GM12864 (cell line): ENCODE data around the gene CTNNBL1.

ENCODE experiments used
- DNase-seq: peaks from one replicate; pipeline ENCODE4 v3.0.0-alpha.2; 2011; ENCODE audit warnings: low read depth
- H3K4me3 ChIP-seq: 2 replicates; pipeline ENCODE4 v1.5.1; 2011; ENCODE audit warnings: mild to moderate bottlenecking, low read depth, low read length, control low read depth
- TF ChIP-seq, protein P1 (sequence below): IDR thresholded peaks from 2 replicates; pipeline ENCODE4 v1.5.1; 2011; ENCODE audit warnings: low read depth, mild to moderate bottlenecking, moderate library complexity, low read length, control low read depth, inconsistent platforms; ENCODE audit errors: missing control alignments

Gene CTNNBL1

DNA sequence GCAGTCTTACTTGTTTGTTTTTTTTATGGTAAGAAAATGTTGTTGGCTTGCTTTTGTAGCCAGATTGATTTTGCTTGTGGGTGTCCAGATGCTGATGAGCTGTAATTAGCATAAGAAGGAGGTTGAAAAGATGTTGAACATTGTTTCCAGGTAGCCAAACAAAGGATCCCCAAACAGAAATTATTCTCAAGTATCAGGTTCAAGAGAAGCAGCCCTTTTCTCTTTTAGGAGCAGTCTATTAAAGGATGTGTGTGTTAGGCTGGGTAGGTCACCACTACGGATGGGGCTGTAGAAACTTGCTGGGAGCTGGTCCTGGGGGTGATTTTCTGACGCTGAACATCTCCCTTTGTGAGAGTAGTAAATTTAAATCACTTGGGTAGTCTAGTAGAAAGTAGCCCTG lies 122.2 kb downstream of the CTNNBL1 start:
- no peak for DNase-seq
- H3K4me3 ChIP-seq = no peak overlapping the region
- TF ChIP-seq, protein P1, sequence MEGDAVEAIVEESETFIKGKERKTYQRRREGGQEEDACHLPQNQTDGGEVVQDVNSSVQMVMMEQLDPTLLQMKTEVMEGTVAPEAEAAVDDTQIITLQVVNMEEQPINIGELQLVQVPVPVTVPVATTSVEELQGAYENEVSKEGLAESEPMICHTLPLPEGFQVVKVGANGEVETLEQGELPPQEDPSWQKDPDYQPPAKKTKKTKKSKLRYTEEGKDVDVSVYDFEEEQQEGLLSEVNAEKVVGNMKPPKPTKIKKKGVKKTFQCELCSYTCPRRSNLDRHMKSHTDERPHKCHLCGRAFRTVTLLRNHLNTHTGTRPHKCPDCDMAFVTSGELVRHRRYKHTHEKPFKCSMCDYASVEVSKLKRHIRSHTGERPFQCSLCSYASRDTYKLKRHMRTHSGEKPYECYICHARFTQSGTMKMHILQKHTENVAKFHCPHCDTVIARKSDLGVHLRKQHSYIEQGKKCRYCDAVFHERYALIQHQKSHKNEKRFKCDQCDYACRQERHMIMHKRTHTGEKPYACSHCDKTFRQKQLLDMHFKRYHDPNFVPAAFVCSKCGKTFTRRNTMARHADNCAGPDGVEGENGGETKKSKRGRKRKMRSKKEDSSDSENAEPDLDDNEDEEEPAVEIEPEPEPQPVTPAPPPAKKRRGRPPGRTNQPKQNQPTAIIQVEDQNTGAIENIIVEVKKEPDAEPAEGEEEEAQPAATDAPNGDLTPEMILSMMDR = no peak

DNA sequence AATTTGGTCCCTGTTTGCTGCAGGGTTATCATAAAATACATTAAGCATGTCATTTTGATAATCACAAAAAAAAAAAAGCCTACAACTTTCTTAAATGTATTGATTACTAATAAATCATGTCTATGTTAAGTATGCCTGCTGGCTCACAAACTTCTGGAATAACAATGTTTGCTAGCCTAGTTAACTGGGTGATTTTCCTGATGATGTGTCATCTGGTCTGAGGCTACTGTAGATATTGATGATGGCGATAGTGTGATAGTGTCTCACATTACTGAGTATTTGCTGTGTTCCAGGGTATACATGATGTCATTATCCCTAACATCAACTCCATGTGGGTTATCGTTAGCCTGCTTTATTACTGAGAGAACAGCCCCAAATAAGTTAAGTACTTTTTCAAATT lies 122.9 kb downstream of the CTNNBL1 start:
- DNase-seq = no peak
- TF ChIP-seq, protein P1 = no peak
- H3K4me3 ChIP-seq = no peak overlapping the region

DNA sequence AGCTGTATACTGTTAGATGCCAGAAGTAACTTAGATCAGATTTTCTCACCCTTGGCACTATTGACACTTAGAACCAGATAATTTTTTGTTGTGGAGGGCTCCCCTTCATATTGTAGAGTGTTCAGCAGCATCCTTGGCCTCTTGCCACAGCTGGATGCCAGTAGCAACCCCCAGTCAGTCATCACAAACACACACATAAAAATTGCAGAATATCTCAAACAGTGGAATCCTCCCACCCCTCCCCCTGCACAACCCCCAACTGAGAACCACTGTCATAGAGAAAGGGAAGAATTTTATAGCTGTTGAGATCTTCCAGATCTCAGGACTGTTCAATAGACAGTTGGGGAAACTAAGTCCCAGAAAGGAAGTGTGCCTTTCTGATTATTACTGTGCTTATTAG lies 127.9 kb downstream of the CTNNBL1 start:
- H3K4me3 ChIP-seq = no peak overlapping the region
- TF ChIP-seq, protein P1 = no peak
- DNase-seq = no peak

DNA sequence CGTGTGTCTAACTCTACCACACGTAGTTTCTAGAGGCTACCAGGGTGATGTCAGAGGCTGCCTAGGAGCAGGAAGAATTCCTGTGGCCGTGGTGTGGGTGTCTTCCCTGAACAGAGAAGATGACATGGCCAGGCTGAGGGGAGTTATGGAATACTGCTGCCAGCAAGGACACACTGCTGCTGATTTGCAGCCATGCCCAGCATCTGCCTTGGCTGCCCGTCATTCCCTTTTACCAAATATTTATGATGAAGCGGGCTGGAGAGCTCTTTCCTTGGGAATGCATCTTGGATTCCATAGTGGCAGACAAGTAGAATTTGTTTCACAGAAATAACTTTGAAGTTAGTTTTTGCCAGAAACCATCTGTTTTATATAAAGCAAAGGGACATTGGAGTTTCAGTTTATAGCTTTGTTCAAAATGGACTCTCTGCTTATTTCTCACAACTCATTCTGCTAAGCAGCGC lies 128.3 kb downstream of the CTNNBL1 start:
- DNase-seq = no peak
- H3K4me3 ChIP-seq = no peak overlapping the region

DNA sequence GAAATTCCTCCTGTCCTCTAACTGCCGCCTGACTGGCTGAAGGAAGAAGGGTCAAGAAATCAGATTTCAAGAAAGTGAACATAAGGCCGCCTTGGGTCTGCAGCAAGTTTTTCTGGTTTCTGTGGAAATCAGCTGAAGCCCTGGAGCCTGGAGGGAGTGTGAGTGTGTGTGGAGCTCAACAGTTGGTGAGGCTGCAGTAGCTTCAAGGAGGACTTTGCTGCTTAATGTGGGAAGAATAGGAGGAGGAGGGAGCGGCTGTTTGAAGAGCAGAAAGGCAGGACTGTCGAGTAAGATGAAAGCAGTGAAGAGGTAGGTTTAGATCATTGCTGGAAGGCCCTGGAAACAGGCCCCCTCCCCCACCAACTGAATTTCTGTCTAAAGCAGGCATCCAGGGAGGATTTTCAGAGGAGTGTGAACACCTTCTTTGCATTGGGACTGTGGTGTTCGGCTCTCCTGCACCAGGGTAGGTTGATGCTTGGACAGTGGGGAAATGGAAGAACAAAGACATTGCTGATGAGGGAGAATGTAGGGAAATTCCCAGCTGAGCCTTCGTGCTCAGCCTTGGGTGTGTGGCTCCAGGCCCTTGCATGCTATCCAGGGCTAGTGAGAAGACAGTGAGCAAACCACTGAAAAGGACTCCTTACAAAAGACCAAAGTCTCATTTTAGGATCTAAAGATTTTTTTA lies 129.6 kb downstream of the CTNNBL1 start:
- TF ChIP-seq, protein P1 = no peak
- no peak overlapping the region for H3K4me3 ChIP-seq
- DNase-seq = no peak

More for the DNA sequence above, 128.3 kb downstream of the CTNNBL1 start:
- TF ChIP-seq, protein P1 = no peak

DNA sequence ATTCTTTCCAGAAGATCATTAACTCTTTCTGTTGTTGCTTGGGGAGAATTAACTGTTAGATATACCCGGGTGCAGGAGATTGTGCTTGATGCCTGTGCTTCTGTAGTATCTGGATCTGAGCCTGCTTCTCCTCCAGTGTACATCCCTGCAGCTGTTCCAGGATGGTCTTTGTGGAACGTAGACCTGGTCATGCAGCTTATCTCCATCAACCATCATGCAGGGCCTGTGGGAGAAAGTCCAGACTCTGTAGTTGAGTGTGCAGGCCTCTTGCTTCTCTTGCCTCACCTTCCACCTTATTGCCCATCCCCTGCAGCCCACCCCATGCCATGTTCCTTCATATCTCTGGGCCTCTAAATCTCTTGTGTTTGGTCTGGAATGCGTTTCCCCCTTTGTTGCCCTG lies 133.8 kb downstream of the CTNNBL1 start:
- TF ChIP-seq, protein P1 = no peak
- H3K4me3 ChIP-seq = no peak overlapping the region
- no peak for DNase-seq

DNA sequence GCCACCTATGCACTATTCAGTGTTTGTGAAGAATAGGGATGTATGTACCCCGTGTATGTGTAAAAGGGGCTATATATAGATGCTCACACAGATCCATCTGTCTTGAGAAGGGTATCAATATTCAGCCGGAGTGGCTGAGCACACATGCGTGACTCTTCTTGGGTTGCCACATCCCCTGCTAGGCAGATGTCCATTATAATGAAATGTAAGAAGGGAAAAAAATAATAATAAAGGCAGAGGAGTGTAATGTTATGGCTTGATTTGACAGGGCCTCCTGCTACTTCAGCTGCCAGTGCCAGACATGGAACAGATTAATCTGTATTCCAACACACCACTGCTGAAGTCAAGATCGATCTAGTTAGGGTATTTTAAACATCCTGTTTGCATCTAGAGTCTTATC lies 134.9 kb downstream of the CTNNBL1 start:
- TF ChIP-seq, protein P1 = no peak
- no peak overlapping the region for H3K4me3 ChIP-seq
- no peak for DNase-seq
